Lower lobe of right lung (tissue), 2 donors: ENCODE measurements around the gene KRTCAP2. TPM values are rescaled to one million over a fixed set of nuclear protein-coding genes. Genes with fewer than 3 reads are reported as not detected.
"Not testable (repeated sequence)": the region's sequence is repeated elsewhere in the genome, so short reads cannot be mapped to it uniquely, and the experiment has no call there.

ENCODE experiments used
- ATAC-seq, 2 donors: fragments of 200-7000 bp; cut with Tn5 transposase; one replicate each; pipeline ENCODE4 v1.9.1; 2020 to 2022; ENCODE audit warnings: mild to moderate bottlenecking in 2 of 2, moderate library complexity in 2 of 2
- DNase-seq: peaks from one replicate; pipeline ENCODE4 v3.0.0-alpha.2; 2020
- H3K27ac ChIP-seq: fragments of 200-600 bp; one replicate; pipeline ENCODE4 v1.8.0; 2022
- H3K27me3 ChIP-seq: fragments of 200-600 bp; one replicate; pipeline ENCODE4 v1.8.0; 2022; ENCODE audit warnings: low read depth
- H3K36me3 ChIP-seq: fragments of 200-600 bp; one replicate; pipeline ENCODE4 v1.8.0; 2022; ENCODE audit warnings: mild to moderate bottlenecking
- H3K4me1 ChIP-seq: fragments of 200-600 bp; one replicate; pipeline ENCODE4 v1.8.0; 2022
- H3K4me3 ChIP-seq: fragments of 200-600 bp; one replicate; pipeline ENCODE4 v1.8.0; 2022; ENCODE audit warnings: mild to moderate bottlenecking
- H3K9me3 ChIP-seq: fragments of 200-600 bp; one replicate; pipeline ENCODE4 v1.8.0; 2022
- intact Hi-C: fragments of 100-400 bp; cut with DNase I; formaldehyde crosslinking; loops from one replicate; pipeline ENCODE4 v1.11.0; 2022
- total RNA-seq: library from RNA; stranded (reverse); fragmentation: NEBNext Ultra II Directional; extraction: Animal tissue kit (Norgen Biotek cat#: 25700); gene quantifications from one replicate; pipeline ENCODE4 v1.2.1, GENCODE V29; 2021
- TF ChIP-seq, protein P1 (sequence below): fragments of 200-600 bp; IDR thresholded peaks from one replicate; pipeline ENCODE4 v1.8.0; 2022; ENCODE audit warnings: antibody characterized with exemption, mild to moderate bottlenecking
- donor health status: DM: no; HTN: yes; CAD: no; lungs with severe emphysema.

The KRTCAP2 gene
- total RNA-seq, 1 donor from 2014 or later = 173 TPM

DNA sequence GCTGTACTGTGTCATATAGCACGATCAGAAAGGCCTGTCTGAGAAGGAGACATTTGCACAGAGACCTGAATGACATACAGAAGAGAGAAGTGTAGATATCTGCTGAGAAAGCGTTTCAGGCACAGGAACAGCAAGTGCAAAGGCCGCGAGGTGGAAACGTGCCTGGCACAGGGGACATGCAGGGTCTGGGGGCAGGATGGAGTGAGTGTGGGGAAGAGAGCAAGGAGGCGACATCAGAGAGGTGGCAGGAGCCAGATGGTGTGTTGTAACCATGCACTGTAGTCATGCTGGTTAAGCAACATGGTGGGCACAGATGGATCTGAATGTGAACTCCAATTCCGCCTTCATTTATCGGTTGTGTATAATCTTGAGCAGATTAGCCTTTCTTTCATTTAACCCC, 13.0 kb downstream of the KRTCAP2 start:
- Histone ChIP-seq H3K27ac (no peak overlapping the region), H3K36me3 (no peaks in the 10 kb centered on the region), H3K27me3 (no peaks in the 10 kb centered on the region), H3K9me3 (no peaks in the 10 kb centered on the region), H3K4me1 (no peaks in the 10 kb centered on the region), H3K4me3 (no peak overlapping the region)
- intact Hi-C loops = no loop called here
- TF ChIP-seq, protein P1, sequence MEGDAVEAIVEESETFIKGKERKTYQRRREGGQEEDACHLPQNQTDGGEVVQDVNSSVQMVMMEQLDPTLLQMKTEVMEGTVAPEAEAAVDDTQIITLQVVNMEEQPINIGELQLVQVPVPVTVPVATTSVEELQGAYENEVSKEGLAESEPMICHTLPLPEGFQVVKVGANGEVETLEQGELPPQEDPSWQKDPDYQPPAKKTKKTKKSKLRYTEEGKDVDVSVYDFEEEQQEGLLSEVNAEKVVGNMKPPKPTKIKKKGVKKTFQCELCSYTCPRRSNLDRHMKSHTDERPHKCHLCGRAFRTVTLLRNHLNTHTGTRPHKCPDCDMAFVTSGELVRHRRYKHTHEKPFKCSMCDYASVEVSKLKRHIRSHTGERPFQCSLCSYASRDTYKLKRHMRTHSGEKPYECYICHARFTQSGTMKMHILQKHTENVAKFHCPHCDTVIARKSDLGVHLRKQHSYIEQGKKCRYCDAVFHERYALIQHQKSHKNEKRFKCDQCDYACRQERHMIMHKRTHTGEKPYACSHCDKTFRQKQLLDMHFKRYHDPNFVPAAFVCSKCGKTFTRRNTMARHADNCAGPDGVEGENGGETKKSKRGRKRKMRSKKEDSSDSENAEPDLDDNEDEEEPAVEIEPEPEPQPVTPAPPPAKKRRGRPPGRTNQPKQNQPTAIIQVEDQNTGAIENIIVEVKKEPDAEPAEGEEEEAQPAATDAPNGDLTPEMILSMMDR = no peak
- no peak for DNase-seq
- ATAC-seq = no peak

DNA sequence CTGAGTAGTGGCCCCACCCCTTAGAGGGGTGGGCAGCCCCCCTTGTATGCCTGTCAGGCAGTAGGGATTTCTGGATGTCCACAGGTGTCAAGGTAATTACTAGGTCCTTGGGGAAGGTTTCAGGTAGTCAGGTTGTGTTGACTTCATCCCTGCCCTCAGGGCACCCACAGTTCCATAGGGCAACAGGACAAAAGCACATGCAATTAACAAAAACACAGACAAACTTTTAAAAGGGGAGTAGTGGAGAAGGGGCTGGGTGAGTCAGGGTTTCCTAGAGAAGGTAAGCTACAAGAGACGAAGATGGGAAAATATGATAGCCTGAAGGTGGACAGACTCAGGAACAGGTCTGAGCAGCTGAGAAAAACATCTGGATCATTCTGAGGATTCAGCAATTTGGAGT, 14.1 kb downstream of the KRTCAP2 start:
- TF ChIP-seq, protein P1 = no peak
- no peaks in the 10 kb centered on the region for H3K27me3 ChIP-seq
- intact Hi-C loops = no loop called here
- no peaks in the 10 kb centered on the region for H3K4me1 ChIP-seq
- H3K36me3 ChIP-seq = no peaks in the 10 kb centered on the region
- H3K4me3 ChIP-seq = no peak overlapping the region
- no peak overlapping the region for H3K27ac ChIP-seq
- H3K9me3 ChIP-seq = no peaks in the 10 kb centered on the region
- DNase-seq (no peak), ATAC-seq (no peak)

GRCh38 chr1:155155996-155156643, 17.0 kb downstream of the KRTCAP2 start:
- H3K9me3 ChIP-seq, H3K27me3 ChIP-seq, H3K36me3 ChIP-seq, DNase-seq, H3K4me3 ChIP-seq, ATAC-seq, intact Hi-C loops, H3K4me1 ChIP-seq, H3K27ac ChIP-seq: not testable (repeated sequence)

- ATAC-seq = no peak
- no peaks in the 10 kb centered on the region for H3K36me3 ChIP-seq
- no peak overlapping the region for H3K27ac ChIP-seq
- H3K4me1 ChIP-seq = peaks cover 3% of the 10 kb centered on the region
- H3K27me3 ChIP-seq = no peaks in the 10 kb centered on the region
- TF ChIP-seq, protein P1 = no peak
- no peak for DNase-seq
- no peak overlapping the region for H3K4me3 ChIP-seq
- no peaks in the 10 kb centered on the region for H3K9me3 ChIP-seq
- intact Hi-C loops = no loop called here
Observed at GRCh38 chr1:155145491-155145890, 27.6 kb downstream of the KRTCAP2 start.

DNA sequence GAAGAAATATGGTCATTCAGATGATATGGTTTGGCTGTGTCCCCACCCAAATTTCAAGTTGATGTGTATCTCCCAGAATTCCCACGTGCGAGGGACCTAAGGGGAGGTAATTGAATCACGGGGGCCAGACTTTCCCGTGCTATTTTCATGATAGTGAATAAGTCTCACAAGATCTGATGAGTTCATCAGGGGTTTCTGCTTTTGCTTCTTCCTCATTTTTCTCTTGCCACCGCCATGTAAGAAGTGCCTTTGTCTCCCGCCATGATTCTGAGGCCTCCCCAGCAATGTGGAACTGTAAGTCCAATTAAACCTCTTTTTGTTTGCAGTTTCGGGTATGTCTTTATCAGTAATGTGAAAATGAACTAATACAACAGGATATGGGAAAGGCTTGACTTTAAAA, 31.4 kb downstream of the KRTCAP2 start:
- Histone ChIP-seq H3K4me1 (peaks cover 27% of the 10 kb centered on the region), H3K27me3 (no peaks in the 10 kb centered on the region), H3K9me3 (no peaks in the 10 kb centered on the region), H3K36me3 (no peaks in the 10 kb centered on the region), H3K4me3 (no peak overlapping the region), H3K27ac (no peak overlapping the region)
- DNase-seq = no peak
- intact Hi-C loops = no loop called here
- TF ChIP-seq, protein P1 = no peak
- no peak for ATAC-seq

- intact Hi-C loops = no loop called here
- Histone ChIP-seq H3K9me3 (no peaks in the 10 kb centered on the region), H3K36me3 (no peaks in the 10 kb centered on the region), H3K4me3 (peak overlapping the region; percentile 90), H3K27me3 (no peaks in the 10 kb centered on the region), H3K4me1 (peaks cover 31% of the 10 kb centered on the region), H3K27ac (peak overlapping the region; percentile 85)
- TF ChIP-seq, protein P1 = no peak
- no peak for ATAC-seq
- DNase-seq = no peak
Observed at GRCh38 chr1:155140630-155140953, 32.5 kb downstream of the KRTCAP2 start.
